MCF 10A (cell line): ENCODE results near the gene ISCU. TPM values are rescaled to one million over a fixed set of nuclear protein-coding genes. Genes with fewer than 3 reads are reported as not detected.

Experiments used
- BruUV-seq: library from RNA; stranded (reverse); fragments of 400-500 nt; replicated peaks from 2 replicates; lab custom pipeline; 2021; lab: Mats Ljungman, UMichigan
- CTCF ChIA-PET: fragments of 300-600 bp; sonication (Branson Sonifier 250); formaldehyde crosslinking; extraction: SDS; loops from one replicate; lab custom pipeline; 2021; ENCODE audit warnings: antibody characterized with exemption, inconsistent platforms; lab: Yijun Ruan, JAX
- POLR2A ChIA-PET: fragments of 300-600, 350-650 bp; sonication (Branson Sonifier 250); formaldehyde crosslinking; extraction: SDS; loops from one replicate; lab custom pipeline; 2020; ENCODE audit warnings: antibody characterized with exemption, inconsistent platforms; lab: Yijun Ruan, JAX
- DNase-seq: peaks from one replicate; pipeline ENCODE4 v3.0.0-alpha.2; 2018; ENCODE audit not compliant: unreplicated experiment
- H3K27ac Mint-ChIP-seq: one replicate; pipeline ENCODE4 v1.8.0; 2022; ENCODE audit warnings: mild to moderate bottlenecking, low read depth, mixed read lengths; ENCODE audit not compliant: unreplicated experiment
- H3K27me3 Mint-ChIP-seq: one replicate; pipeline ENCODE4 v1.8.0; 2022; ENCODE audit warnings: mixed read lengths; ENCODE audit not compliant: insufficient read depth, unreplicated experiment
- H3K36me3 Mint-ChIP-seq: one replicate; pipeline ENCODE4 v1.8.0; 2022; ENCODE audit warnings: mild to moderate bottlenecking, moderate library complexity, mixed read lengths; ENCODE audit not compliant: insufficient read depth, unreplicated experiment
- H3K4me1 Mint-ChIP-seq: one replicate; pipeline ENCODE4 v1.8.0; 2022; ENCODE audit warnings: mixed read lengths; ENCODE audit not compliant: insufficient read depth, unreplicated experiment
- H3K4me3 Mint-ChIP-seq: one replicate; pipeline ENCODE4 v1.8.0; 2022; ENCODE audit warnings: mild to moderate bottlenecking, moderate library complexity, mixed read lengths; ENCODE audit not compliant: unreplicated experiment
- H3K9me3 Mint-ChIP-seq: one replicate; pipeline ENCODE4 v1.8.0; 2022; ENCODE audit warnings: mixed read lengths; ENCODE audit not compliant: unreplicated experiment
- CTCF ChIP-seq: fragments of 200-600 bp; IDR thresholded peaks from one replicate; pipeline ENCODE4 v1.8.0; 2022; ENCODE audit warnings: antibody characterized with exemption, mild to moderate bottlenecking; ENCODE audit not compliant: unreplicated experiment
- intact Hi-C: fragments of 100-400 bp; cut with micrococcal nuclease; formaldehyde crosslinking; loops from 2 replicates; pipeline ENCODE4 v1.14.1; 2022
- total RNA-seq: library from RNA; stranded (reverse); gene quantifications from 2 replicates; pipeline ENCODE4 v1.2.3, GENCODE V29; 2022

ISCU gene
- total RNA-seq, 1 experiment from 2014 or later, result 115 TPM

- Mint-ChIP-seq H3K9me3 (no peaks in the 10 kb centered on the region), H3K36me3 (peaks cover 65% of the 10 kb centered on the region), H3K4me3 (no peak overlapping the region), H3K27me3 (no peaks in the 10 kb centered on the region), H3K27ac (no peak overlapping the region), H3K4me1 (peaks cover 8% of the 10 kb centered on the region)
- DNase-seq, result no peak
- POLR2A ChIA-PET, result interaction anchor here (1.0 kb wide), 1 partner anchor 20 kb away, joined by 4 read pairs; the partner anchor contains the start of gene ISCU
- no peak for TF ChIP-seq CTCF
- CTCF ChIA-PET, result interaction anchor here (0.6 kb wide), 1 partner anchor 565 kb away, joined by 4 read pairs; no protein-coding TSS in a partner anchor
- BruUV-seq, result no TSS peak
- intact Hi-C loops, result no loop called here
Observed at GRCh38 chr12:108542320-108542719, 20.1 kb upstream of the ISCU start.

DNA sequence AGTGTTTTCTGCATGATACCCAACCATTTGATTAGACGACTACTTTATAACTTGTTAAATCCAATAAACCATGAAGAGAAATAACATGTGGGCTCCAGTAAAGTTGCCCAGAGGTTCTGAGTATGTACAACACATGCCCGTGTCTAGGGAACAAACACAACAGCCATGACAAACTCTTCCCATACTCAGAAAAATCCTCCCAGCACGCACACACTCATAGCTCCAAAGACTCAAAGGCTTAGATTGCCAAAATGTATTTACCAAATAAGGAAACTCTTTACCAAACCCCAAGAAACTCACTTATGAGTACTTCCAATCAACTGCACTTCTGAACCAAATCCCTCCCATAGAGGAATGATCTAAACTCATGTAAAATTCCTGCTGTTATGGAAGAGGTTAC is 18.7 kb upstream of the ISCU start:
- ChIA-PET CTCF (interaction anchor here (0.5 to 1.9 kb wide), 4 partner anchors 20 to 1343 kb away, joined by 3 to 9 read pairs (median 4); no protein-coding TSS in a partner anchor), POLR2A (interaction anchor here (0.9 to 1.2 kb wide), 2 partner anchors 17 kb away, joined by 3 to 6 read pairs; partner anchors contain the start of gene SART3)
- TF ChIP-seq CTCF, result no peak
- Mint-ChIP-seq H3K4me1 (peaks cover 8% of the 10 kb centered on the region), H3K9me3 (no peaks in the 10 kb centered on the region), H3K36me3 (peaks cover 63% of the 10 kb centered on the region), H3K27ac (no peak overlapping the region), H3K27me3 (no peaks in the 10 kb centered on the region), H3K4me3 (no peak overlapping the region)
- no TSS peak for BruUV-seq
- intact Hi-C loops, result no loop called here
- no peak for DNase-seq

GRCh38 chr12:108547686-108548085 is 14.7 kb upstream of the ISCU start:
- CTCF ChIA-PET, result interaction anchor here (2.5 kb wide), 1 partner anchor 71 kb away, joined by 16 read pairs; no protein-coding TSS in a partner anchor
- Mint-ChIP-seq H3K9me3 (no peaks in the 10 kb centered on the region), H3K36me3 (peaks cover 73% of the 10 kb centered on the region), H3K27ac (no peak overlapping the region), H3K4me1 (peaks cover 18% of the 10 kb centered on the region), H3K27me3 (no peaks in the 10 kb centered on the region), H3K4me3 (no peak overlapping the region)
- intact Hi-C loops, result no loop called here
- no peak for TF ChIP-seq CTCF
- BruUV-seq, result no TSS peak
- no peak for DNase-seq
- POLR2A ChIA-PET, result interaction anchor here (3.5 kb wide), 1 partner anchor 13 kb away, joined by 27 read pairs; the partner anchor contains the start of genes ISCU and SART3

GRCh38 chr12:108548954-108549521 is 13.4 kb upstream of the ISCU start:
- H3K27ac Mint-ChIP-seq, result no peak overlapping the region
- CTCF ChIA-PET, result interaction anchor here (0.6 to 2.5 kb wide), 5 partner anchors 14 to 648 kb away, joined by 3 to 16 read pairs (median 3); no protein-coding TSS in a partner anchor
- BruUV-seq, result no TSS peak
- no peak for TF ChIP-seq CTCF
- no peaks in the 10 kb centered on the region for H3K9me3 Mint-ChIP-seq
- H3K36me3 Mint-ChIP-seq, result peaks cover 63% of the 10 kb centered on the region
- H3K4me3 Mint-ChIP-seq, result no peak overlapping the region
- intact Hi-C loops, result no loop called here
- H3K27me3 Mint-ChIP-seq, result no peaks in the 10 kb centered on the region
- DNase-seq, result no peak
- H3K4me1 Mint-ChIP-seq, result peaks cover 32% of the 10 kb centered on the region
- POLR2A ChIA-PET, result interaction anchor here (0.7 to 3.5 kb wide), 3 partner anchors 12 to 17 kb away, joined by 3 to 27 read pairs (median 3); partner anchors contain the start of genes ISCU and SART3
